ENCODE data around the gene LCNL1.
"Not testable (repeated sequence)": the region's sequence is repeated elsewhere in the genome, so short reads cannot be mapped to it uniquely, and the experiment has no call there.

Gene LCNL1

GRCh38 chr9:137031904-137032640, 49.3 kb downstream of the LCNL1 start, which contains the start of gene FUT7:
Gene FUT7, minus strand, starts transcription at chr9:137032088. Its CDS starts 97 bp downstream, at chr9:137031991.
- DNase-seq (ENCODE audit: low spot score): no peak
- no peak within 1 kb of the TSS for H3K27ac ChIP-seq (replicated peaks; ENCODE audit: low read length)
- no peak within 1 kb of the TSS for H2BK120ac ChIP-seq (ENCODE audit: low read depth, low read length)
- H2BK5ac ChIP-seq (ENCODE audit: low read length): peak within 1 kb of the TSS; percentile 2
- H2BK12ac ChIP-seq (ENCODE audit: low read length): no peak within 1 kb of the TSS
- peaks cover 0 to 10% (median 0%) of the 10 kb centered on the region in 3 experiments for H3K27me3 ChIP-seq (ENCODE audit: control insufficient read depth in 3 of 3, insufficient read depth in 3 of 3, low read depth in 1 of 3, low read length in 3 of 3)
- H4K91ac ChIP-seq (ENCODE audit: low read depth, low read length, poor library complexity): no peak within 1 kb of the TSS
- H2AFZ ChIP-seq (ENCODE audit: low read length): peak within 1 kb of the TSS; percentile 7
- no peak within 1 kb of the TSS for H3K4me3 ChIP-seq (ENCODE audit: low read length in 2 of 2)
- H3K9ac ChIP-seq (ENCODE audit: low read depth, low read length, poor library complexity): peak within 1 kb of the TSS; percentile 51
- peak within 1 kb of the TSS; percentile 52 for H2BK15ac ChIP-seq (ENCODE audit: low read length)
- no peaks in the 10 kb centered on the region for H3K9me3 ChIP-seq (replicated peaks in 1 of 2; ENCODE audit: control insufficient read depth in 2 of 2, insufficient read depth in 1 of 2, low read depth in 1 of 2, low read length in 2 of 2)
- H3K23ac ChIP-seq (ENCODE audit: low read depth, low read length, poor library complexity): peak within 1 kb of the TSS; percentile 65
- H3K4ac ChIP-seq (ENCODE audit: low read length): no peak within 1 kb of the TSS
- H3K79me1 ChIP-seq (ENCODE audit: low read depth, low read length): peaks cover 3% of the 10 kb centered on the region
- peaks cover 0 to 1% of the 10 kb centered on the region in 2 donors for H3K36me3 ChIP-seq (replicated peaks in 1 of 2; ENCODE audit: control insufficient read depth in 2 of 2, insufficient read depth in 2 of 2, low read length in 2 of 2)
- no CpG with 5 or more reads among the region's 16 CpGs for WGBS, 2 donors (ENCODE audit: extremely low coverage in 2 of 2, insufficient read length in 2 of 2, insufficient replicate concordance in 1 of 2)
- H3K4me2 ChIP-seq (ENCODE audit: insufficient read depth, low read length, poor library complexity, severe bottlenecking): no peak within 1 kb of the TSS
- no peak within 1 kb of the TSS for H4K8ac ChIP-seq (ENCODE audit: low read depth, low read length)
- peak within 1 kb of the TSS; percentile 24 for H3K18ac ChIP-seq (ENCODE audit: low read length)
- peak within 1 kb of the TSS; percentile 86 for H2AK5ac ChIP-seq (ENCODE audit: low read depth, low read length)
- peak within 1 kb of the TSS; percentile 71 for H3K14ac ChIP-seq (ENCODE audit: low read length)
- H3K4me1 ChIP-seq (ENCODE audit: control insufficient read depth in 2 of 2, insufficient read depth in 1 of 2, low read depth in 1 of 2, low read length in 2 of 2): peaks cover 12 to 21% of the 10 kb centered on the region in 2 donors

- Histone ChIP-seq H3K4ac (ENCODE audit: low read length) (no peak overlapping the region), H3K9me3 (replicated peaks in 1 of 2; ENCODE audit: control insufficient read depth in 2 of 2, insufficient read depth in 1 of 2, low read depth in 1 of 2, low read length in 2 of 2) (no peaks in the 10 kb centered on the region), H3K4me3 (ENCODE audit: low read length in 2 of 2) (no peak overlapping the region), H3K9ac (ENCODE audit: low read depth, low read length, poor library complexity) (peak overlapping the region; percentile 51), H2AK5ac (ENCODE audit: low read depth, low read length) (peak overlapping the region; percentile 86), H2BK15ac (ENCODE audit: low read length) (no peak overlapping the region), H3K4me1 (ENCODE audit: control insufficient read depth in 2 of 2, insufficient read depth in 1 of 2, low read depth in 1 of 2, low read length in 2 of 2) (peaks cover 9 to 16% of the 10 kb centered on the region in 2 donors), H3K27ac (replicated peaks; ENCODE audit: low read length) (no peak overlapping the region), H2BK5ac (ENCODE audit: low read length) (no peak overlapping the region), H2BK12ac (ENCODE audit: low read length) (no peak overlapping the region), H3K79me1 (ENCODE audit: low read depth, low read length) (peaks cover 3% of the 10 kb centered on the region), H4K91ac (ENCODE audit: low read depth, low read length, poor library complexity) (no peak overlapping the region), H3K36me3 (replicated peaks in 1 of 2; ENCODE audit: control insufficient read depth in 2 of 2, insufficient read depth in 2 of 2, low read length in 2 of 2) (peaks cover 0 to 7% of the 10 kb centered on the region in 2 donors), H3K4me2 (ENCODE audit: insufficient read depth, low read length, poor library complexity, severe bottlenecking) (no peak overlapping the region), H4K8ac (ENCODE audit: low read depth, low read length) (no peak overlapping the region), H3K14ac (ENCODE audit: low read length) (no peak overlapping the region), H2AFZ (ENCODE audit: low read length) (peak overlapping the region; percentile 7), H3K27me3 (ENCODE audit: control insufficient read depth in 3 of 3, insufficient read depth in 3 of 3, low read depth in 1 of 3, low read length in 3 of 3) (peaks cover 0 to 10% (median 0%) of the 10 kb centered on the region in 3 experiments), H2BK120ac (ENCODE audit: low read depth, low read length) (no peak overlapping the region), H3K23ac (ENCODE audit: low read depth, low read length, poor library complexity) (no peak overlapping the region), H3K18ac (ENCODE audit: low read length) (peak overlapping the region; percentile 6)
- WGBS, 2 donors (ENCODE audit: extremely low coverage in 2 of 2, insufficient read length in 2 of 2, insufficient replicate concordance in 1 of 2): no CpG with 5 or more reads among the region's 10 CpGs
- no peak for DNase-seq (ENCODE audit: low spot score)
These were observed 50.1 kb downstream of the LCNL1 start for GRCh38 chr9:137032858-137033257.

GRCh38 chr9:137033481-137033880, 50.7 kb downstream of the LCNL1 start:
- H2AFZ ChIP-seq (ENCODE audit: low read length); DNase-seq (ENCODE audit: low spot score); H3K4ac ChIP-seq (ENCODE audit: low read length); H3K23ac ChIP-seq (ENCODE audit: low read depth, low read length, poor library complexity); H3K27ac ChIP-seq (replicated peaks; ENCODE audit: low read length); H3K14ac ChIP-seq (ENCODE audit: low read length); H4K91ac ChIP-seq (ENCODE audit: low read depth, low read length, poor library complexity); H3K79me1 ChIP-seq (ENCODE audit: low read depth, low read length); H3K27me3 ChIP-seq (ENCODE audit: control insufficient read depth in 3 of 3, insufficient read depth in 3 of 3, low read depth in 1 of 3, low read length in 3 of 3); H2BK120ac ChIP-seq (ENCODE audit: low read depth, low read length); H3K4me2 ChIP-seq (ENCODE audit: insufficient read depth, low read length, poor library complexity, severe bottlenecking); H3K9me3 ChIP-seq (replicated peaks in 1 of 2; ENCODE audit: control insufficient read depth in 2 of 2, insufficient read depth in 1 of 2, low read depth in 1 of 2, low read length in 2 of 2); H3K4me3 ChIP-seq (ENCODE audit: low read length in 2 of 2); H4K8ac ChIP-seq (ENCODE audit: low read depth, low read length); H2BK12ac ChIP-seq (ENCODE audit: low read length); H2BK5ac ChIP-seq (ENCODE audit: low read length); H3K36me3 ChIP-seq (replicated peaks in 1 of 2; ENCODE audit: control insufficient read depth in 2 of 2, insufficient read depth in 2 of 2, low read length in 2 of 2); H3K9ac ChIP-seq (ENCODE audit: low read depth, low read length, poor library complexity): not testable (repeated sequence)
- WGBS, 2 donors (ENCODE audit: extremely low coverage in 2 of 2, insufficient read length in 2 of 2, insufficient replicate concordance in 1 of 2): no CpG with 5 or more reads among the region's 5 CpGs
- Histone ChIP-seq H3K18ac (ENCODE audit: low read length) (peak overlapping the region; percentile 38), H3K4me1 (ENCODE audit: control insufficient read depth in 2 of 2, insufficient read depth in 1 of 2, low read depth in 1 of 2, low read length in 2 of 2) (peaks cover 9 to 15% of the 10 kb centered on the region in 2 donors), H2BK15ac (ENCODE audit: low read length) (peak overlapping the region; percentile 67), H2AK5ac (ENCODE audit: low read depth, low read length) (peak overlapping the region; percentile 70)

GRCh38 chr9:137034039-137034708, 51.4 kb downstream of the LCNL1 start:
- H3K79me1 ChIP-seq (ENCODE audit: low read depth, low read length): peaks cover 3% of the 10 kb centered on the region
- no peak overlapping the region for H3K4ac ChIP-seq (ENCODE audit: low read length)
- peak overlapping the region; percentile 99 for H2AK5ac ChIP-seq (ENCODE audit: low read depth, low read length)
- peak overlapping the region; percentile 59 for H2BK12ac ChIP-seq (ENCODE audit: low read length)
- peaks cover 0 to 1% (median 0%) of the 10 kb centered on the region in 3 experiments for H3K27me3 ChIP-seq (ENCODE audit: control insufficient read depth in 3 of 3, insufficient read depth in 3 of 3, low read depth in 1 of 3, low read length in 3 of 3)
- peaks cover 0 to 14% of the 10 kb centered on the region in 2 donors for H3K36me3 ChIP-seq (replicated peaks in 1 of 2; ENCODE audit: control insufficient read depth in 2 of 2, insufficient read depth in 2 of 2, low read length in 2 of 2)
- no peak overlapping the region for H4K91ac ChIP-seq (ENCODE audit: low read depth, low read length, poor library complexity)
- H3K14ac ChIP-seq (ENCODE audit: low read length): peak overlapping the region; percentile 39
- peak overlapping the region; percentile 94 for H3K18ac ChIP-seq (ENCODE audit: low read length)
- no peak for DNase-seq (ENCODE audit: low spot score)
- H3K9me3 ChIP-seq (replicated peaks in 1 of 2; ENCODE audit: control insufficient read depth in 2 of 2, insufficient read depth in 1 of 2, low read depth in 1 of 2, low read length in 2 of 2): no peaks in the 10 kb centered on the region
- peak overlapping the region; percentile 89 for H2BK120ac ChIP-seq (ENCODE audit: low read depth, low read length)
- H3K4me3 ChIP-seq (ENCODE audit: low read length in 2 of 2): no peak overlapping the region
- H3K27ac ChIP-seq (replicated peaks; ENCODE audit: low read length): no peak overlapping the region
- no CpG with 5 or more reads among the region's 15 CpGs for WGBS, 2 donors (ENCODE audit: extremely low coverage in 2 of 2, insufficient read length in 2 of 2, insufficient replicate concordance in 1 of 2)
- H2BK15ac ChIP-seq (ENCODE audit: low read length): peak overlapping the region; percentile 89
- H2AFZ ChIP-seq (ENCODE audit: low read length): no peak overlapping the region
- no peak overlapping the region for H4K8ac ChIP-seq (ENCODE audit: low read depth, low read length)
- peak overlapping the region; percentile 55 for H3K23ac ChIP-seq (ENCODE audit: low read depth, low read length, poor library complexity)
- peaks cover 4 to 8% of the 10 kb centered on the region in 2 donors for H3K4me1 ChIP-seq (ENCODE audit: control insufficient read depth in 2 of 2, insufficient read depth in 1 of 2, low read depth in 1 of 2, low read length in 2 of 2)
- H3K4me2 ChIP-seq (ENCODE audit: insufficient read depth, low read length, poor library complexity, severe bottlenecking): no peak overlapping the region
- no peak overlapping the region for H2BK5ac ChIP-seq (ENCODE audit: low read length)
- no peak overlapping the region for H3K9ac ChIP-seq (ENCODE audit: low read depth, low read length, poor library complexity)
